ENCODE measurements around the gene SEC14L6. TPM values are rescaled to one million over a fixed set of nuclear protein-coding genes. Genes with fewer than 3 reads are reported as not detected.

Gene SEC14L6
- polyA plus RNA-seq, 1 donor (not counting 4 experiments of a cell fraction or from before 2014, with no cell fraction given), result not detected

GRCh38 chr22:30500628-30501027 is 45.9 kb downstream of the SEC14L6 start:
- Histone ChIP-seq H3K27me3 (ENCODE audit: control insufficient read depth, extremely low read depth, insufficient read depth, low read length) (peaks cover 7% of the 10 kb centered on the region), H3K79me2 (ENCODE audit: control insufficient read depth, insufficient read depth, low read length) (no peaks in the 10 kb centered on the region), H3K4me2 (ENCODE audit: control insufficient read depth, extremely low read depth, insufficient read depth, low read depth, low read length) (no peak overlapping the region), H3K36me3 (ENCODE audit: control insufficient read depth in 2 of 2, extremely low read depth in 1 of 2, insufficient read depth in 2 of 2, low read length in 2 of 2) (no peaks in the 10 kb centered on the region), H3K27ac (ENCODE audit: control insufficient read depth, insufficient read depth, low read length) (no peak overlapping the region), H3K9me1 (ENCODE audit: control insufficient read depth, extremely low read depth, insufficient read depth, low read length) (no peaks in the 10 kb centered on the region), H3K4me3 (ENCODE audit: control insufficient read depth in 2 of 3, extremely low read depth in 1 of 3, insufficient read depth in 2 of 3, low read depth in 1 of 3, low read length in 3 of 3) (no peak overlapping the region), H3K4me1 (ENCODE audit: control insufficient read depth, extremely low read depth, insufficient read depth, low read length) (no peaks in the 10 kb centered on the region), H3K9me3 (ENCODE audit: control insufficient read depth, low read depth, low read length) (no peaks in the 10 kb centered on the region), H4K20me1 (ENCODE audit: control insufficient read depth, extremely low read depth, insufficient read depth, low read length) (no peaks in the 10 kb centered on the region), H2AFZ (ENCODE audit: control insufficient read depth, low read length) (no peak overlapping the region), H3K9ac (ENCODE audit: control insufficient read depth, extremely low read depth, insufficient read depth, low read length) (no peak overlapping the region)
- dilution Hi-C loops (cut with MboI; ENCODE audit: extremely low pct_ligation_motif_present, low sequenced_read_pairs), result no loop called here
- TF ChIP-seq EZH2 (IDR thresholded peaks at IDR 0.05; ENCODE audit: low read length), result no peak
- no peak for TF ChIP-seq CTCF (optimal IDR thresholded peaks at IDR 0.05 in 1 of 3, IDR thresholded peaks at IDR 0.05 in 1 of 3, conservative IDR thresholded peaks at IDR 0.05 in 1 of 3; ENCODE audit: extremely low read depth in 1 of 3, insufficient read depth in 2 of 3, low read length in 3 of 3)
- no peak for DNase-seq (ENCODE audit: low read depth, low spot score)
- no peak for FAIRE-seq

GRCh38 chr22:30497466-30498150 is 48.9 kb downstream of the SEC14L6 start:
- H3K4me1 ChIP-seq (ENCODE audit: control insufficient read depth, extremely low read depth, insufficient read depth, low read length), result no peaks in the 10 kb centered on the region
- no peaks in the 10 kb centered on the region for H3K9me3 ChIP-seq (ENCODE audit: control insufficient read depth, low read depth, low read length)
- H3K79me2 ChIP-seq (ENCODE audit: control insufficient read depth, insufficient read depth, low read length), result no peaks in the 10 kb centered on the region
- H3K27me3 ChIP-seq (ENCODE audit: control insufficient read depth, extremely low read depth, insufficient read depth, low read length), result no peaks in the 10 kb centered on the region
- H3K27ac ChIP-seq (ENCODE audit: control insufficient read depth, insufficient read depth, low read length), result no peak overlapping the region
- FAIRE-seq (no peak), DNase-seq (ENCODE audit: low read depth, low spot score) (no peak)
- H2AFZ ChIP-seq (ENCODE audit: control insufficient read depth, low read length), result no peak overlapping the region
- TF ChIP-seq CTCF (optimal IDR thresholded peaks at IDR 0.05 in 1 of 3, IDR thresholded peaks at IDR 0.05 in 1 of 3, conservative IDR thresholded peaks at IDR 0.05 in 1 of 3; ENCODE audit: extremely low read depth in 1 of 3, insufficient read depth in 2 of 3, low read length in 3 of 3) (no peak), EZH2 (IDR thresholded peaks at IDR 0.05; ENCODE audit: low read length) (no peak)
- no peaks in the 10 kb centered on the region for H4K20me1 ChIP-seq (ENCODE audit: control insufficient read depth, extremely low read depth, insufficient read depth, low read length)
- no peak overlapping the region for H3K4me3 ChIP-seq (ENCODE audit: control insufficient read depth in 2 of 3, extremely low read depth in 1 of 3, insufficient read depth in 2 of 3, low read depth in 1 of 3, low read length in 3 of 3)
- no peak overlapping the region for H3K4me2 ChIP-seq (ENCODE audit: control insufficient read depth, extremely low read depth, insufficient read depth, low read depth, low read length)
- H3K9ac ChIP-seq (ENCODE audit: control insufficient read depth, extremely low read depth, insufficient read depth, low read length), result no peak overlapping the region
- dilution Hi-C loops (cut with MboI; ENCODE audit: extremely low pct_ligation_motif_present, low sequenced_read_pairs), result no loop called here
- H3K9me1 ChIP-seq (ENCODE audit: control insufficient read depth, extremely low read depth, insufficient read depth, low read length), result no peaks in the 10 kb centered on the region
- H3K36me3 ChIP-seq (ENCODE audit: control insufficient read depth in 2 of 2, extremely low read depth in 1 of 2, insufficient read depth in 2 of 2, low read length in 2 of 2), result no peaks in the 10 kb centered on the region
